HepG2 (cell line): ENCODE measurements around the gene UNG. TPM values are rescaled to one million over a fixed set of nuclear protein-coding genes. Genes with fewer than 3 reads are reported as not detected.

Experiments used
- BRD4 ChIP-seq: sonication (generic); formaldehyde crosslinking; IDR thresholded peaks from 2 replicates; pipeline ENCODE4 v1.4.0; 2020; ENCODE audit warnings: missing genetic modification reagents
- CEBPB ChIP-seq: IDR thresholded peaks from 2 replicates; pipeline ENCODE4 v1.6.1; 2011; ENCODE audit warnings: low read depth, low read length, improper control_type of control experiment, borderline replicate concordance
- FOXK1 ChIP-seq: sonication (generic); formaldehyde crosslinking; IDR thresholded peaks from 2 replicates; pipeline ENCODE4 v1.4.0; 2020; ENCODE audit warnings: low read depth, missing genetic modification reagents, borderline replicate concordance
- FOXO1 ChIP-seq: sonication (generic); formaldehyde crosslinking; IDR thresholded peaks from 2 replicates; pipeline ENCODE4 v1.4.0; 2020; ENCODE audit warnings: missing genetic modification reagents
- HOXA7 ChIP-seq: sonication (generic); formaldehyde crosslinking; IDR thresholded peaks from 2 replicates; pipeline ENCODE4 v1.8.1; 2022; ENCODE audit warnings: mild to moderate bottlenecking, missing genetic modification reagents, moderate library complexity
- KDM6A ChIP-seq: IDR thresholded peaks from 2 replicates; pipeline ENCODE4 v1.6.1; 2016; ENCODE audit warnings: low read depth
- KMT2A ChIP-seq: sonication (generic); formaldehyde crosslinking; IDR thresholded peaks from 2 replicates; pipeline ENCODE4 v1.4.0; 2020; ENCODE audit warnings: missing genetic modification reagents
- NFATC3 ChIP-seq: sonication (generic); formaldehyde crosslinking; IDR thresholded peaks from 2 replicates; pipeline ENCODE4 v1.5.1; 2020; ENCODE audit warnings: mild to moderate bottlenecking, missing genetic modification reagents
- SMARCE1 ChIP-seq: fragments of 450-650 bp; IDR thresholded peaks from 2 replicates; pipeline ENCODE4 v1.6.1; 2017; ENCODE audit warnings: borderline replicate concordance
- TAF1 ChIP-seq: sonication (generic); formaldehyde crosslinking; IDR thresholded peaks from 2 replicates; pipeline ENCODE4 v1.4.0; 2020; ENCODE audit warnings: missing genetic modification reagents
- TAF15 ChIP-seq: fragments of 200-400 bp; formaldehyde crosslinking; IDR thresholded peaks from one replicate; pipeline ENCODE4 v1.6.1; 2018; ENCODE audit warnings: mild to moderate bottlenecking, low read depth, low read length; ENCODE audit not compliant: poor library complexity, severe bottlenecking
- ZKSCAN5 ChIP-seq: sonication (generic); formaldehyde crosslinking; IDR thresholded peaks from 2 replicates; pipeline ENCODE4 v1.5.1; 2020; ENCODE audit warnings: mild to moderate bottlenecking, missing genetic modification reagents
- ZNF282 ChIP-seq: fragments of 450-650 bp; IDR thresholded peaks from 2 replicates; pipeline ENCODE4 v1.6.1; 2018; ENCODE audit not compliant: partially characterized antibody
- ZNF33B ChIP-seq: sonication (generic); formaldehyde crosslinking; IDR thresholded peaks from 2 replicates; pipeline ENCODE4 v1.5.1; 2020; ENCODE audit warnings: mild to moderate bottlenecking, missing genetic modification reagents
- ZNF549 ChIP-seq: sonication (generic); formaldehyde crosslinking; IDR thresholded peaks from 2 replicates; pipeline ENCODE4 v1.5.0; 2020; ENCODE audit warnings: missing genetic modification reagents
- ZNF644 ChIP-seq: IDR thresholded peaks from 2 replicates; pipeline ENCODE4 v1.6.1; 2016; ENCODE audit warnings: low read depth
- ZNF678 ChIP-seq: sonication (generic); formaldehyde crosslinking; IDR thresholded peaks from 2 replicates; pipeline ENCODE4 v1.4.0; 2020; ENCODE audit warnings: mild to moderate bottlenecking, missing genetic modification reagents
- ZNF737 ChIP-seq: sonication (generic); formaldehyde crosslinking; IDR thresholded peaks from 2 replicates; pipeline ENCODE4 v1.5.0; 2020; ENCODE audit warnings: missing genetic modification reagents, mild to moderate bottlenecking, borderline replicate concordance
- ZUFSP ChIP-seq: sonication (generic); formaldehyde crosslinking; IDR thresholded peaks from 2 replicates; pipeline ENCODE4 v1.9.0; 2021; ENCODE audit warnings: missing genetic modification reagents, mild to moderate bottlenecking, borderline replicate concordance
- polyA plus RNA-seq, 8 experiments: library from polyadenylated mRNA; depleted of rRNA in 3 of 8; stranded (reverse) in 7 of 8; unstranded in 1 of 8; fragments of >200 nt; fragmentation: Illumina TruSeq in 4 of 8; extraction: Trizol in 4 of 8; gene quantifications; 2 replicates each; pipeline versions ENCODE4 v1.2.1 to v1.2.3, GENCODE V29; 2011 to 2016; ENCODE audit warnings: low read depth in 4 of 8, missing spikeins in 1 of 8, mixed read lengths in 1 of 8; ENCODE audit not compliant: insufficient read depth in 1 of 8
- total RNA-seq, 5 experiments: library from RNA; depleted of rRNA; stranded (reverse); fragments of >200 nt; fragmentation: Illumina TruSeq; extraction: Trizol; gene quantifications; 2 replicates each; pipeline ENCODE4 v1.2.3, GENCODE V29; 2016; ENCODE audit warnings: low read depth in 1 of 5
- TF ChIP-seq, protein P1 (sequence below): sonication (generic); formaldehyde crosslinking; conservative IDR thresholded peaks from 2 replicates; pipeline ENCODE4 v1.5.0; 2020; ENCODE audit warnings: missing genetic modification reagents
- TF ChIP-seq, protein P2 (sequence below): sonication (generic); formaldehyde crosslinking; IDR thresholded peaks from 2 replicates; pipeline ENCODE4 v1.8.1; 2023; ENCODE audit warnings: mild to moderate bottlenecking, inconsistent platforms, moderate library complexity, missing genetic modification reagents, borderline replicate concordance
- TF ChIP-seq, protein P3 (sequence below): IDR thresholded peaks from 2 replicates; pipeline ENCODE4 v1.4.0; 2020; ENCODE audit warnings: mild to moderate bottlenecking, missing genetic modification reagents

Gene UNG
- total and polyA plus RNA-seq, 2 of the 13 experiments (the other 11 are each of a cell fraction or from before 2014, with no cell fraction given), result 23.3 to 114 TPM

DNA sequence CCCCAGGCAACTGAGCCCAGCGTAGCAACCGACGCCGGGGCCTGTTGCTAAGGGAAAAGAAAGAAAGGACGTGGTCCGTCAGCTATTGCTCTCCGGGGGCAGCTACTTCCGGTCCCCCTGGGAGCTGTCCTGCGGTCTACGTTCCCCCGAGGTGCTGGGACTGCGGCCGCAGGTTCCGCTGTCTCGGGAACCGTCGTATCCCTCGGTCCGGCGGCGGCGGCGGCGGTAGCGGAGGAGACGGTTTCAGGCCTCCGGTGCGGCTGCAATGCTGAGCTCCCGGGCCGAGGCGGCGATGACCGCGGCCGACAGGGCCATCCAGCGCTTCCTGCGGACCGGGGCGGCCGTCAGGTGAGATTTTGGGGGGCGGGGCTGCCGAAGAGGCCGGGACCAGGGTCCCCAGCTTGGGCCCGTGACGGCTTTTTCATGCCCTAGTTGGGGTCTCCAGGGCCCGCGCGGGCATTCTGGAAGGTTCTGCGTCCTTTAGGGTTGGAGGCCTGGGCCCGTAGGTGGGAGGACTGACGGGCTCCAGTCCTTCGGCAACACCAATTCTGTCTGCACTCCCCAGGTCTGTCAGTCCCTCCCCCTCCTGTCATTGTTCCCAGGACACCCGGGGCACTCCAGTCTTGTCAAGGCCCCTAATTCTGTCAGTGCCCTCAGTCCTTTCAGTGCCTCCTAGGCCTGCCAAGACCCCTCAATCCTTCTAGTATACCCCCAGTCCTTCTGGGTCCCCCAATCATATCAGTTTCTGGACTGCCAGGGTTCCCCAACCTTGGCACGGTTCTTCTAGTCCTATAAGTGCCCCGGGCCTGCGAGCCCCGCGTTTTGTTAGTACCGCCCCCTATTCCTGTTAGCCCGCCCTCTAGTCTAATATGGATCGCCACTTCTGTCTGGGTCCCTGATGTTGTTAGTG, 44.7 kb upstream of the UNG start, which contains the start of gene USP30 (continued):
- TF ChIP-seq, protein P1, sequence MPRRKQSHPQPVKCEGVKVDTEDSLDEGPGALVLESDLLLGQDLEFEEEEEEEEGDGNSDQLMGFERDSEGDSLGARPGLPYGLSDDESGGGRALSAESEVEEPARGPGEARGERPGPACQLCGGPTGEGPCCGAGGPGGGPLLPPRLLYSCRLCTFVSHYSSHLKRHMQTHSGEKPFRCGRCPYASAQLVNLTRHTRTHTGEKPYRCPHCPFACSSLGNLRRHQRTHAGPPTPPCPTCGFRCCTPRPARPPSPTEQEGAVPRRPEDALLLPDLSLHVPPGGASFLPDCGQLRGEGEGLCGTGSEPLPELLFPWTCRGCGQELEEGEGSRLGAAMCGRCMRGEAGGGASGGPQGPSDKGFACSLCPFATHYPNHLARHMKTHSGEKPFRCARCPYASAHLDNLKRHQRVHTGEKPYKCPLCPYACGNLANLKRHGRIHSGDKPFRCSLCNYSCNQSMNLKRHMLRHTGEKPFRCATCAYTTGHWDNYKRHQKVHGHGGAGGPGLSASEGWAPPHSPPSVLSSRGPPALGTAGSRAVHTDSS (CRISPR knock-in tag), result no peak
- TF ChIP-seq, protein P2, sequence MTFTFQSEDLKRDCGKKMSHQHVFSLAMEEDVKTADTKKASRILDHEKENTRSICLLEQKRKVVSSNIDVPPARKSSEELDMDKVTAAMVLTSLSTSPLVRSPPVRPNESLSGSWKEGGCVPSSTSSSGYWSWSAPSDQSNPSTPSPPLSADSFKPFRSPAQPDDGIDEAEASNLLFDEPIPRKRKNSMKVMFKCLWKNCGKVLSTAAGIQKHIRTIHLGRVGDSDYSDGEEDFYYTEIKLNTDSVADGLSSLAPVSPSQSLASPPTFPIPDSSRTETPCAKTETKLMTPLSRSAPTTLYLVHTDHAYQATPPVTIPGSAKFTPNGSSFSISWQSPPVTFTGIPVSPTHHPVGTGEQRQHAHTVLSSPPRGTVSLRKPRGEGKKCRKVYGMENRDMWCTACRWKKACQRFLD, result peak; percentile 56
- TF ChIP-seq TAF15 (no peak), ZNF678 (CRISPR knock-in tag) (peak; percentile 57; the same call in 1 of the 2 replicates), ZNF737 (0 out of 2 replicates have a peak, but pooled peaks have one; percentile 24), ZNF549 (CRISPR knock-in tag) (no peak), ZUFSP (no peak), BRD4 (CRISPR knock-in tag) (peak; percentile 88), ZKSCAN5 (CRISPR knock-in tag) (no peak), KDM6A (CRISPR knock-in tag) (no peak), FOXO1 (CRISPR knock-in tag) (peak; percentile 81), TAF1 (peak; percentile 77), NFATC3 (CRISPR knock-in tag) (0 out of 2 replicates have a peak, but pooled peaks have one; percentile 41), HOXA7 (CRISPR knock-in tag) (no peak), KMT2A (CRISPR knock-in tag) (peak; percentile 98), ZNF282 (no peak), ZNF644 (no peak), FOXK1 (CRISPR knock-in tag) (peak; percentile 94), CEBPB (no peak), ZNF33B (CRISPR knock-in tag) (no peak), SMARCE1 (no peak)
- TF ChIP-seq, protein P3, sequence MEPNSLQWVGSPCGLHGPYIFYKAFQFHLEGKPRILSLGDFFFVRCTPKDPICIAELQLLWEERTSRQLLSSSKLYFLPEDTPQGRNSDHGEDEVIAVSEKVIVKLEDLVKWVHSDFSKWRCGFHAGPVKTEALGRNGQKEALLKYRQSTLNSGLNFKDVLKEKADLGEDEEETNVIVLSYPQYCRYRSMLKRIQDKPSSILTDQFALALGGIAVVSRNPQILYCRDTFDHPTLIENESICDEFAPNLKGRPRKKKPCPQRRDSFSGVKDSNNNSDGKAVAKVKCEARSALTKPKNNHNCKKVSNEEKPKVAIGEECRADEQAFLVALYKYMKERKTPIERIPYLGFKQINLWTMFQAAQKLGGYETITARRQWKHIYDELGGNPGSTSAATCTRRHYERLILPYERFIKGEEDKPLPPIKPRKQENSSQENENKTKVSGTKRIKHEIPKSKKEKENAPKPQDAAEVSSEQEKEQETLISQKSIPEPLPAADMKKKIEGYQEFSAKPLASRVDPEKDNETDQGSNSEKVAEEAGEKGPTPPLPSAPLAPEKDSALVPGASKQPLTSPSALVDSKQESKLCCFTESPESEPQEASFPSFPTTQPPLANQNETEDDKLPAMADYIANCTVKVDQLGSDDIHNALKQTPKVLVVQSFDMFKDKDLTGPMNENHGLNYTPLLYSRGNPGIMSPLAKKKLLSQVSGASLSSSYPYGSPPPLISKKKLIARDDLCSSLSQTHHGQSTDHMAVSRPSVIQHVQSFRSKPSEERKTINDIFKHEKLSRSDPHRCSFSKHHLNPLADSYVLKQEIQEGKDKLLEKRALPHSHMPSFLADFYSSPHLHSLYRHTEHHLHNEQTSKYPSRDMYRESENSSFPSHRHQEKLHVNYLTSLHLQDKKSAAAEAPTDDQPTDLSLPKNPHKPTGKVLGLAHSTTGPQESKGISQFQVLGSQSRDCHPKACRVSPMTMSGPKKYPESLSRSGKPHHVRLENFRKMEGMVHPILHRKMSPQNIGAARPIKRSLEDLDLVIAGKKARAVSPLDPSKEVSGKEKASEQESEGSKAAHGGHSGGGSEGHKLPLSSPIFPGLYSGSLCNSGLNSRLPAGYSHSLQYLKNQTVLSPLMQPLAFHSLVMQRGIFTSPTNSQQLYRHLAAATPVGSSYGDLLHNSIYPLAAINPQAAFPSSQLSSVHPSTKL (CRISPR knock-in tag), result peak; percentile 71
